A549 (cell line): Measurements from ENCODE around the gene PCDHGC5. TPM values are rescaled to one million over a fixed set of nuclear protein-coding genes. Genes with fewer than 3 reads are reported as not detected.

Experiments
- ATAC-seq, 2 experiments: fragments of 200-7000 bp in 1 of 2; fragments of >200 bp in 1 of 2; cut with Nextera tagmentation in 1 of 2; cut with Tn5 transposase in 1 of 2; 3 replicates each; pipeline versions ENCODE4 v1.8.0 to v1.9.1; 2018 to 2020; ENCODE audit warnings: mild to moderate bottlenecking in 1 of 2, moderate library complexity in 1 of 2
- CTCF ChIA-PET: fragments of 300-600 bp; sonication (Branson Sonifier 250); formaldehyde crosslinking; extraction: SDS; loops from one replicate; lab custom pipeline; 2021; ENCODE audit warnings: antibody characterized with exemption, inconsistent platforms; lab: Yijun Ruan, JAX
- POLR2A ChIA-PET: fragments of 350-600 bp; formaldehyde crosslinking; extraction: SDS; loops from one replicate; lab custom pipeline; 2021; ENCODE audit warnings: antibody characterized with exemption, inconsistent platforms; lab: Yijun Ruan, JAX
- DNase-seq, 2 experiments: peaks; one replicate each; pipeline versions ENCODE4 v3.0.0 to v3.0.0-alpha.2; 2011 to 2016; ENCODE audit warnings: low read depth in 1 of 2, low spot score in 1 of 2
- FAIRE-seq: peaks from 2 replicates; lab custom pipeline; 2011; peaks lifted over from hg19 to GRCh38; lab: Jason Lieb, UNC
- H3K27ac ChIP-seq, 2 experiments: fragments of >200 bp; sonication (Bioruptor Twin); formaldehyde crosslinking; 3 replicates each; pipeline ENCODE4 v1.5.1; 2016 to 2017
- H3K4me1 ChIP-seq: fragments of >200 bp; sonication (Bioruptor Twin); formaldehyde crosslinking; 3 replicates; pipeline ENCODE4 v1.6.1; 2016
- H3K4me2 ChIP-seq: fragments of >200 bp; sonication (Bioruptor Twin); formaldehyde crosslinking; 3 replicates; pipeline ENCODE4 v1.6.1; 2016
- H3K4me3 ChIP-seq: fragments of >200 bp; sonication (Bioruptor Twin); formaldehyde crosslinking; 3 replicates; pipeline ENCODE4 v1.5.1; 2016
- H3K9me3 ChIP-seq: fragments of >200 bp; sonication (Bioruptor Twin); formaldehyde crosslinking; 3 replicates; pipeline ENCODE4 v1.6.1; 2016
- CEBPB ChIP-seq, 2 experiments: fragments of >200 bp in 1 of 2; sonication (Bioruptor Twin) in 1 of 2; formaldehyde crosslinking in 1 of 2; IDR thresholded peaks; 2 replicates each; pipeline ENCODE4 v1.6.1; 2012 to 2016
- EHF ChIP-seq: fragments of 250-450 bp; sonication (Bioruptor Pico); IDR thresholded peaks from 2 replicates; pipeline ENCODE4 v1.5.0; 2020; ENCODE audit warnings: mild to moderate bottlenecking
- EHMT2 ChIP-seq: fragments of 200-600 bp; sonication (generic); IDR thresholded peaks from 2 replicates; pipeline ENCODE4 v1.6.1; 2016; ENCODE audit warnings: antibody characterized with exemption, low read depth, mild to moderate bottlenecking, moderate library complexity
- FOSL2 ChIP-seq, 2 experiments: fragments of 450-650 bp in 1 of 2; fragments of >200 bp in 1 of 2; sonication (Bioruptor Twin) in 1 of 2; formaldehyde crosslinking; IDR thresholded peaks; 2 replicates each; pipeline versions ENCODE4 v1.5.0 to v1.6.1; 2016 to 2020; ENCODE audit warnings: mild to moderate bottlenecking in 1 of 2, moderate library complexity in 1 of 2
- FOXS1 ChIP-seq: fragments of 250-450 bp; sonication (Bioruptor Pico); IDR thresholded peaks from 2 replicates; pipeline ENCODE4 v1.5.0; 2020; ENCODE audit warnings: mild to moderate bottlenecking, moderate library complexity
- KDM1A ChIP-seq: fragments of 200-600 bp; sonication (generic); IDR thresholded peaks from 2 replicates; pipeline ENCODE4 v1.6.1; 2016; ENCODE audit warnings: low read depth, mild to moderate bottlenecking
- MAFK ChIP-seq: fragments of 450-650 bp; IDR thresholded peaks from 2 replicates; pipeline ENCODE4 v1.6.1; 2014; ENCODE audit not compliant: partially characterized antibody
- MYC ChIP-seq: IDR thresholded peaks from 2 replicates; pipeline ENCODE4 v1.6.1; 2012; ENCODE audit warnings: mild to moderate bottlenecking, inconsistent platforms, low read length, improper control_type of control experiment, borderline replicate concordance
- PHF8 ChIP-seq: fragments of 200-600 bp; sonication (generic); IDR thresholded peaks from 2 replicates; pipeline ENCODE4 v1.6.1; 2016; ENCODE audit warnings: low read depth, mild to moderate bottlenecking, antibody characterized with exemption, moderate library complexity, borderline replicate concordance
- POLR2AphosphoS2 ChIP-seq: conservative IDR thresholded peaks from 2 replicates; pipeline ENCODE4 v1.6.1; 2012; ENCODE audit warnings: low read length, improper control_type of control experiment, inconsistent platforms
- RFX5 ChIP-seq: fragments of 450-650 bp; IDR thresholded peaks from 2 replicates; pipeline ENCODE4 v1.7.1; 2014; ENCODE audit warnings: antibody characterized with exemption, mild to moderate bottlenecking, moderate library complexity
- SMC3 ChIP-seq: fragments of >200 bp; sonication (Bioruptor Twin); formaldehyde crosslinking; IDR thresholded peaks from 3 replicates; pipeline ENCODE4 v1.6.1; 2018; ENCODE audit warnings: inconsistent platforms
- TFCP2L1 ChIP-seq: fragments of 250-450 bp; sonication (Bioruptor Pico); IDR thresholded peaks from 2 replicates; pipeline ENCODE4 v1.5.0; 2021; ENCODE audit warnings: mild to moderate bottlenecking
- TP53 ChIP-seq: fragments of 250-450 bp; sonication (Bioruptor Pico); IDR thresholded peaks from 2 replicates; pipeline ENCODE4 v1.5.0; 2021; ENCODE audit warnings: mild to moderate bottlenecking, moderate library complexity
- ZC3H11A ChIP-seq: fragments of 450-650 bp; IDR thresholded peaks from 2 replicates; pipeline ENCODE4 v1.6.1; 2014; ENCODE audit warnings: antibody characterized with exemption, mild to moderate bottlenecking
- ZNF302 ChIP-seq: fragments of 250-450 bp; sonication (Bioruptor Pico); IDR thresholded peaks from 2 replicates; pipeline ENCODE4 v1.9.0; 2021; ENCODE audit warnings: inconsistent platforms, mild to moderate bottlenecking, moderate library complexity
- ZSCAN20 ChIP-seq: fragments of 250-450 bp; sonication (Bioruptor Pico); IDR thresholded peaks from 2 replicates; pipeline ENCODE4 v1.8.0; 2022; ENCODE audit warnings: mild to moderate bottlenecking, moderate library complexity
- WGBS: methylation state at CpG from one replicate; pipeline ENCODE4 v1.1.6; 2017; ENCODE audit errors: missing lambda C conversion rate; 5-methylcytosine and 5-hydroxymethylcytosine counted together
- polyA plus RNA-seq, 4 experiments: library from polyadenylated mRNA; depleted of rRNA in 3 of 4; stranded (reverse); fragments of >200 nt; fragmentation: RNase III in 1 of 4; extraction: RNeasy Plus Mini Kit Qiagen cat#74134 plus additional on column Dnase treatment in 1 of 4; gene quantifications; 2 replicates in 3 of 4; 3 replicates in 1 of 4; pipeline ENCODE4 v1.2.3, GENCODE V29; 2011 to 2017
- TF ChIP-seq, protein P1 (sequence below): fragments of 250-450 bp; sonication (Bioruptor Pico); IDR thresholded peaks from 2 replicates; pipeline ENCODE4 v1.5.0; 2021; ENCODE audit warnings: mild to moderate bottlenecking, moderate library complexity, borderline replicate concordance
- TF ChIP-seq, protein P2 (sequence below): fragments of >200 bp; sonication (Bioruptor Twin); formaldehyde crosslinking; IDR thresholded peaks from 2 replicates; pipeline ENCODE4 v1.6.1; 2016
- TF ChIP-seq, protein P3 (sequence below): IDR thresholded peaks from 2 replicates; pipeline ENCODE4 v1.6.1; 2012

The PCDHGC5 gene
- polyA plus RNA-seq, 2 of the 4 experiments (the other 2 are of a cell fraction): not detected

DNA sequence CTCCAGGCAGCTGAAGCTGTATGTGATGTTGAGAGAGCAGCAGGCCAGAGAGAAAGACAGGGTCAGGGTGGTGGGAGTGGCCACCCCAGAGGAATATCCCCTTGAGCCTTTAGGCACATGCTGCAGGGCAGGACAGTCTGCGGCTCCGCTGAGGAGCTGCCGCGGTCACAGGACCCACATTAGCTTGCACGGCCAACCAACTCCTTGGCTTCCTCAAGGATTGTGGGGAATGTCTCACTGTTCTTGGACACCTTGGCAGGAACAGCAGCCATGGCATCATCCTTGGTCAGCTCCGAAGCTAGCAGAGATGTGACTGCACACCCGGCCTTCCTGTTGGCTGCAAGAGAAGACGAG, 27.8 kb downstream of the PCDHGC5 start:
- H3K4me2 ChIP-seq: no peak overlapping the region
- no peak for DNase-seq
- 86% methylated on average over 3 of the region's 8 CpGs for WGBS
- TF ChIP-seq, protein P1, sequence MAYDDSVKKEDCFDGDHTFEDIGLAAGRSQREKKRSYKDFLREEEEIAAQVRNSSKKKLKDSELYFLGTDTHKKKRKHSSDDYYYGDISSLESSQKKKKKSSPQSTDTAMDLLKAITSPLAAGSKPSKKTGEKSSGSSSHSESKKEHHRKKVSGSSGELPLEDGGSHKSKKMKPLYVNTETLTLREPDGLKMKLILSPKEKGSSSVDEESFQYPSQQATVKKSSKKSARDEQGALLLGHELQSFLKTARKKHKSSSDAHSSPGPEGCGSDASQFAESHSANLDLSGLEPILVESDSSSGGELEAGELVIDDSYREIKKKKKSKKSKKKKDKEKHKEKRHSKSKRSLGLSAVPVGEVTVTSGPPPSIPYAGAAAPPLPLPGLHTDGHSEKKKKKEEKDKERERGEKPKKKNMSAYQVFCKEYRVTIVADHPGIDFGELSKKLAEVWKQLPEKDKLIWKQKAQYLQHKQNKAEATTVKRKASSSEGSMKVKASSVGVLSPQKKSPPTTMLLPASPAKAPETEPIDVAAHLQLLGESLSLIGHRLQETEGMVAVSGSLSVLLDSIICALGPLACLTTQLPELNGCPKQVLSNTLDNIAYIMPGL (CRISPR knock-in tag): no peak
- TF ChIP-seq PHF8 (no peak), ZNF302 (no peak), MAFK (no peak), EHF (CRISPR knock-in tag) (no peak), KDM1A (no peak), RFX5 (no peak), ZC3H11A (no peak), FOXS1 (CRISPR knock-in tag) (no peak), ZSCAN20 (CRISPR knock-in tag) (no peak)
- TF ChIP-seq, protein P2, sequence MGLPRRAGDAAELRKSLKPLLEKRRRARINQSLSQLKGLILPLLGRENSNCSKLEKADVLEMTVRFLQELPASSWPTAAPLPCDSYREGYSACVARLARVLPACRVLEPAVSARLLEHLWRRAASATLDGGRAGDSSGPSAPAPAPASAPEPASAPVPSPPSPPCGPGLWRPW: no peak
- no peak for ATAC-seq
- H3K4me3 ChIP-seq: no peak overlapping the region
- CTCF ChIA-PET: interaction anchor here (1.0 to 3.2 kb wide), 5 partner anchors 9 to 318 kb away, joined by 3 to 11 read pairs (median 5); partner anchors contain the start of genes PCDHB11 and PCDHGC3
- POLR2A ChIA-PET: no interaction called here
- no peak overlapping the region for H3K27ac ChIP-seq
- no peaks in the 10 kb centered on the region for H3K9me3 ChIP-seq
- H3K4me1 ChIP-seq: peaks cover 14% of the 10 kb centered on the region
- FAIRE-seq: no peak

DNA sequence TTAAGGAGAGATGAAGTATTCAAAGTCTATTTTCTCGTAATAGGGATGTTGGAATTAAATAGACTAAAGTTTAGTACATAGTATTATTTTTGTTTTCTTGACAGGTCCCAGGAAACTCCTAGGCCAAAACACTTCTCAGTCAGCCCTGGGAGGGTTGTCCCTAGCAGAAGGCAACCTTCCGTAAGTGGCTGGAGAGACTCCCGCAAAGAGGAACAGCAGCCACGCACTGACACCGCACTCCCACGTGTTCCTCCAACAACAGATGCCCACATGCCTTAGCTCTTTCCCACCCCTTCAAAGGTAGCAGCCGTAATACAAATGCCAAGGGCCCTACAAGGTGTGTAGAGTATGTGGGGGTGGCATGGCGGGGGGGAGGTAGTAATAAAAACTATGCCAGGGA, 28.4 kb downstream of the PCDHGC5 start:
- FAIRE-seq: no peak
- Histone ChIP-seq H3K4me2 (no peak overlapping the region), H3K27ac (no peak overlapping the region), H3K9me3 (no peaks in the 10 kb centered on the region), H3K4me3 (no peak overlapping the region), H3K4me1 (peaks cover 20% of the 10 kb centered on the region)
- no peak for DNase-seq
- ChIA-PET CTCF (interaction anchor here (1.0 to 2.0 kb wide), 3 partner anchors 10 to 318 kb away, joined by 3 to 6 read pairs (median 3); partner anchors contain the start of gene PCDHB11), POLR2A (no interaction called here)
- 93% methylated on average over 8 of the region's 8 CpGs for WGBS
- TF ChIP-seq FOSL2 (IDR thresholded peaks at IDR 0.05) (no peak), FOSL2 (CRISPR knock-in tag; IDR thresholded peaks at IDR 0.05) (no peak), TP53 (no peak), CEBPB (IDR thresholded peaks at IDR 0.05) (no peak)
- TF ChIP-seq, protein P2: no peak
- ATAC-seq: no peak

DNA sequence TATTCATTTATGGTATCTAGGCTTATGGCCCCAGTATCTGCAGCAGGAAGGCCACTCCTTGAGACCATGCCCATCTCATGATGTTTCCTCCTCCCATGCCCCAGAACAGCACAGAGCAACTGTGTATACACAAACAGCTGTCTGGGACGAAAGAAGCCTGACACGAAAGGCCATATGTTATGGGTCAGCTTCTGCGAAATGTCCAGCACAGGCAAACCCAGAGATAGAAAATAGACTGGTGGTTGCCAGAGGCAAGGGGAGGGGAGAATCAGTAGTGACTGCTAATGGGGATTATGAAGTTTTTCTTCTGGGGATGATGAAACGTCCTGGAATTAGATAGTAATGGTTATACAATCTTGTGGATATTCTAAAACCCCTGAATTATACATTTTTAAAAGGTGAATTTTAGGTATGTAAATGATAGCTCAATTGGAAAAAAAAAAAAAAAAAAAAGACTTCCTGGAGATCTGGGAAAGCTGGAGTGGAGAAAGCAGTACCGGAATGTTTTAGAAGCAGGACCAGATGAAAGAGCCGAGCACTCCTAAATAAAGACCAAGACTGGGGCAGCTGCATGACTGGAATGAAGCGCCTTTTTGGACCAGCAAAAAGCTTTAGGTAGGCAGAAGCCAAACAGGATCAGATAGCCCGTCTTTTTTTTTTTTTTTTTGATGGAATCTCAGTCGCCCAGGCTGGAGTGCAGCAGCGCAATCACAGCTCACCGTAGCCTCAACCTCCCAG, 29.2 kb downstream of the PCDHGC5 start:
- Histone ChIP-seq H3K4me1 (peaks cover 20% of the 10 kb centered on the region), H3K4me2 (no peak overlapping the region)
- WGBS: 91% methylated on average over 11 of the region's 11 CpGs
- CTCF ChIA-PET: interaction anchor here (1.0 to 12.8 kb wide), 3 partner anchors 9 to 433 kb away, joined by 3 to 163 read pairs (median 3); no protein-coding TSS in a partner anchor
- no peak for TF ChIP-seq SMC3
- no peak for TF ChIP-seq TP53
- TF ChIP-seq MYC: no peak
- TF ChIP-seq EHMT2: no peak
- no peak for TF ChIP-seq POLR2AphosphoS2
- TF ChIP-seq RFX5: no peak
- TF ChIP-seq, protein P3, sequence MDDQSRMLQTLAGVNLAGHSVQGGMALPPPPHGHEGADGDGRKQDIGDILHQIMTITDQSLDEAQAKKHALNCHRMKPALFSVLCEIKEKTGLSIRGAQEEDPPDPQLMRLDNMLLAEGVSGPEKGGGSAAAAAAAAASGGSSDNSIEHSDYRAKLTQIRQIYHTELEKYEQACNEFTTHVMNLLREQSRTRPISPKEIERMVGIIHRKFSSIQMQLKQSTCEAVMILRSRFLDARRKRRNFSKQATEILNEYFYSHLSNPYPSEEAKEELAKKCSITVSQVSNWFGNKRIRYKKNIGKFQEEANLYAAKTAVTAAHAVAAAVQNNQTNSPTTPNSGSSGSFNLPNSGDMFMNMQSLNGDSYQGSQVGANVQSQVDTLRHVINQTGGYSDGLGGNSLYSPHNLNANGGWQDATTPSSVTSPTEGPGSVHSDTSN: no peak
- TF ChIP-seq TFCP2L1 (CRISPR knock-in tag): no peak
- TF ChIP-seq, all 56 proteins: peak for 0
- POLR2A ChIA-PET: no interaction called here
- no peaks in the 10 kb centered on the region for H3K9me3 ChIP-seq
- FAIRE-seq (no peak), ATAC-seq (no peak), DNase-seq (no peak)
- H3K27ac ChIP-seq: no peak overlapping the region
- no peak overlapping the region for H3K4me3 ChIP-seq
